Measurements from ENCODE around the gene ZRANB1. TPM values are rescaled to one million over a fixed set of nuclear protein-coding genes. Genes with fewer than 3 reads are reported as not detected.

The ZRANB1 gene
- total RNA-seq, 1 experiment from 2014 or later = 22.6 TPM

- BruUV-seq (replicated peaks) = no TSS peak
- intact Hi-C loops (cut with micrococcal nuclease; ENCODE audit: unreplicated experiment) = no loop called here
- no peak for TF ChIP-seq CTCF (conservative IDR thresholded peaks at IDR 0.05; ENCODE audit: low read depth, low read length)
- no peak for TF ChIP-seq EZH2 (IDR thresholded peaks at IDR 0.05; ENCODE audit: borderline replicate concordance, low read depth, low read length, poor library complexity, severe bottlenecking)
- Histone ChIP-seq H3K4me3 (ENCODE audit: low read depth, low read length, poor library complexity, severe bottlenecking) (no peak overlapping the region), H3K27ac (ENCODE audit: low read depth, low read length, poor library complexity, severe bottlenecking) (no peak overlapping the region), H3K4me1 (ENCODE audit: insufficient read depth, low read length, poor library complexity, severe bottlenecking) (no peaks in the 10 kb centered on the region), H3K36me3 (ENCODE audit: insufficient read depth, low read length, poor library complexity, severe bottlenecking) (peaks cover 7% of the 10 kb centered on the region), H3K27me3 (replicated peaks; ENCODE audit: insufficient read depth, low read depth, low read length, poor library complexity) (no peaks in the 10 kb centered on the region), H3K9me3 (ENCODE audit: low read depth, low read length, poor library complexity, severe bottlenecking) (no peaks in the 10 kb centered on the region)
- DNase-seq (ENCODE audit: low spot score) = no peak
- CTCF ChIA-PET = no interaction called here
- POLR2A ChIA-PET (ENCODE audit: low non-redundant PET) = no interaction called here
Observed at GRCh38 chr10:124972637-124973036, 30.7 kb downstream of the ZRANB1 start.

GRCh38 chr10:124974131-124974530 is 32.2 kb downstream of the ZRANB1 start:
- peaks cover 7% of the 10 kb centered on the region for H3K36me3 ChIP-seq (ENCODE audit: insufficient read depth, low read length, poor library complexity, severe bottlenecking)
- POLR2A ChIA-PET (ENCODE audit: low non-redundant PET) = no interaction called here
- H3K4me1 ChIP-seq (ENCODE audit: insufficient read depth, low read length, poor library complexity, severe bottlenecking) = no peaks in the 10 kb centered on the region
- intact Hi-C loops (cut with micrococcal nuclease; ENCODE audit: unreplicated experiment) = no loop called here
- H3K9me3 ChIP-seq (ENCODE audit: low read depth, low read length, poor library complexity, severe bottlenecking) = no peaks in the 10 kb centered on the region
- DNase-seq (ENCODE audit: low spot score) = no peak
- BruUV-seq (replicated peaks) = no TSS peak
- H3K27me3 ChIP-seq (replicated peaks; ENCODE audit: insufficient read depth, low read depth, low read length, poor library complexity) = no peaks in the 10 kb centered on the region
- no peak overlapping the region for H3K27ac ChIP-seq (ENCODE audit: low read depth, low read length, poor library complexity, severe bottlenecking)
- no peak for TF ChIP-seq CTCF (conservative IDR thresholded peaks at IDR 0.05; ENCODE audit: low read depth, low read length)
- no peak for TF ChIP-seq EZH2 (IDR thresholded peaks at IDR 0.05; ENCODE audit: borderline replicate concordance, low read depth, low read length, poor library complexity, severe bottlenecking)
- no peak overlapping the region for H3K4me3 ChIP-seq (ENCODE audit: low read depth, low read length, poor library complexity, severe bottlenecking)
- CTCF ChIA-PET = no interaction called here

GRCh38 chr10:124975977-124976514 is 34.1 kb downstream of the ZRANB1 start:
- DNase-seq (ENCODE audit: low spot score) = no peak
- ChIA-PET CTCF (no interaction called here), POLR2A (ENCODE audit: low non-redundant PET) (no interaction called here)
- H3K9me3 ChIP-seq (ENCODE audit: low read depth, low read length, poor library complexity, severe bottlenecking) = no peaks in the 10 kb centered on the region
- no peaks in the 10 kb centered on the region for H3K4me1 ChIP-seq (ENCODE audit: insufficient read depth, low read length, poor library complexity, severe bottlenecking)
- TF ChIP-seq EZH2 (IDR thresholded peaks at IDR 0.05; ENCODE audit: borderline replicate concordance, low read depth, low read length, poor library complexity, severe bottlenecking) (no peak), CTCF (conservative IDR thresholded peaks at IDR 0.05; ENCODE audit: low read depth, low read length) (no peak)
- intact Hi-C loops (cut with micrococcal nuclease; ENCODE audit: unreplicated experiment) = no loop called here
- peaks cover 7% of the 10 kb centered on the region for H3K36me3 ChIP-seq (ENCODE audit: insufficient read depth, low read length, poor library complexity, severe bottlenecking)
- no TSS peak for BruUV-seq (replicated peaks)
- H3K27me3 ChIP-seq (replicated peaks; ENCODE audit: insufficient read depth, low read depth, low read length, poor library complexity) = no peaks in the 10 kb centered on the region
- no peak overlapping the region for H3K4me3 ChIP-seq (ENCODE audit: low read depth, low read length, poor library complexity, severe bottlenecking)
- H3K27ac ChIP-seq (ENCODE audit: low read depth, low read length, poor library complexity, severe bottlenecking) = no peak overlapping the region

Data from A673 (cell line).